Stimulated activated naive CD4-positive, alpha-beta T cell treated with Interleukin-2 at 50 U/mL for 16 hours (primary cell): Measurements from ENCODE around the gene ITGAV.

ENCODE experiments used
- DNase-seq: peaks from one replicate; lab custom pipeline; 2025; lab: John Stamatoyannopoulos, UW

Gene ITGAV

GRCh38 chr2:186670831-186671230, 81.0 kb downstream of the ITGAV start:
- no peak for DNase-seq

DNA sequence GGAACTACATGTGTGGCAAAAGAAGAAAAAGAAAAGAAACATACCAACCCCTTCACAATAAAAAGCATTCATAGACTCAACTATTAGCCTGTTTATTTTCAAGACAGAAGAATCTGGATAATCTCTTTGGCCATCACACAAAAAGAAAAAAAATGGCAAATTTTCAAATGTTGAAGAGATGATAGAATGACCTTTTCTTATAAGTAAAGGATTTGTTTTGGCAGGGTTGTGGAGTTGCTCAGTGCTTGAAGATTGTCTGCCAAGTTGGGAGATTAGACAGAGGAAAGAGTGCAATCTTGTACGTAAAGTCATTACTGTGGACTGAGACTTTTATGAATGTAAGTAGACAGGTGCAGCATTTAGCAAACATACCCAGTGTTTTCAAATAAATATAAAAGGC, 85.5 kb downstream of the ITGAV start:
- no peak for DNase-seq

DNA sequence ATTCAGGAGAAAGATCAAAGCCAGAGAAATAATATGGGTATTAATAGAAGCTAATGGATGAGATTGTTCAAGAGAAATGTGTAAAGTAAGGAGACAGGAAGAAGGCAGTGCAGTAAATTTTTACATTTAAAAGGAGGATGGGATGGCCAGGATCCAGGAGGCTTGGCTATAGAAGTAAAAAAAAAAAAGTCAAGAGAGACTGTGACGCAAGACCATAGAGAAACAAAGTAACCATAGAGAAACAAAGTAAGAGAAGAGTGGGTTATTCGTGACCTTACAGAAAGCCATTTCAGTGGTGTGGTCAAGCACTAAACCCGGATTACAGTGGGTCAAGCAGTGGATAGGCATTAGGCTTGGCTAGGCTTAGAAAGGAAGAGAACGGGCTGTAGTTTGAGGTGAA, 93.5 kb downstream of the ITGAV start:
- no peak for DNase-seq

DNA sequence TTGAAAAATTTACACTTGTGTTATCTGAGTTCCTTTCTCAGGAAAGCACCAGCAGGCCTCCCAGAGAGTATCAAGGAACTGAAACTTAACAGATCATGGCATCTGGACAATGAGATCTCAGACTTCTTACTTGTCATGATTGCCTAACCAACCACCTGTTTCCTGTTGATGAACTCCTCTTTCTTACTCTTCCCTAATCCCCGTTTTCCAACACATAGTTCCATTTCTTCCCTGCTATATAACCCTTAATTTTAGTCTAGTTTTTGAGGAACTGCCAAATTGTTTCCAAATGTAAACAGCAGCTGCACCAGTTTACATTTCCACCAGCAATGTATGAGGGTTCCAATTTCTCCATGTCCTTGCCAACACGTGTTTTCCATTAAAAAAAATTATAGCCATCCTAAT, 98.0 kb downstream of the ITGAV start:
- DNase-seq, result no peak

GRCh38 chr2:186688813-186689212, 99.0 kb downstream of the ITGAV start:
- no peak for DNase-seq

GRCh38 chr2:186690786-186691185, 100.9 kb downstream of the ITGAV start:
- no peak for DNase-seq

DNA sequence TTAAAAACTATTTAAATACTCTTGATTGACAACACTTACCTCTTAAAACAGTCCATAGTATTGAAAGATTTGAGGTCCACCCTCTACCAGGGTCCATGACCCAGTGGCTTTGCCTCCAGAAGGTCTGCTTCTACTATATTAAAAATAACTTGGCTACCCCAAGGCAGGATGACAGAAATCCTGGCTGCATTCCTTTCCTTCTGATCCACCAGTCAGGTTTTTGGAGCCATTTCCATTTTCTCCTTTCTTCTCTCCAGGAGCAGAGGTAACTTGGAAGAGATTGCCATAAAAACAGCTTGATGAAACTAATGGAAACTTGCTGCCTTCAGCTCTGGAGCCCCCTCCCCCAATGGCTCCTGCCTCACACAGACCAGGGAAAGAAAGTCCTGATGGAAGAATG, 101.4 kb downstream of the ITGAV start:
- DNase-seq, result no peak

DNA sequence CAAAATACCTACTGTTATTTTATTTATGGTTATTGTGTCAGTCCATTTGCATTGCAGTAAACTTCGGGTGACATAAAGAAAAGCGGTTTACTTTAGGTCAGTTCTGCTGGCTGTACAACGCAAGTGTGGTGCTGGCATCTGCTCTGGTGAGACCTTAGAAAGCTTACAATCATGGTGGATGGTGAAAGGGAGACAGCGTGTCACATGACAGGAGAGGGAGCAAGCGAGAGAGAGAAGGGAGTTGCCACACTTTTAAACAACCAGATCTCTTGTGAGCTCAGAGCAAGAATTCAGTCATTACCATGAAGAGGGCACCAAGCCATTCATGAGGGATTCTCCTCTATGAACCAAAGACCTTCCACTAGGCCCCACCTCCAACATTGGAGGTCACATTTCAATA, 102.0 kb downstream of the ITGAV start:
- DNase-seq, result no peak

- no peak for DNase-seq
Measured at GRCh38 chr2:186693446-186693832, 103.6 kb downstream of the ITGAV start.

GRCh38 chr2:186695081-186695756, 105.4 kb downstream of the ITGAV start:
- no peak for DNase-seq

DNA sequence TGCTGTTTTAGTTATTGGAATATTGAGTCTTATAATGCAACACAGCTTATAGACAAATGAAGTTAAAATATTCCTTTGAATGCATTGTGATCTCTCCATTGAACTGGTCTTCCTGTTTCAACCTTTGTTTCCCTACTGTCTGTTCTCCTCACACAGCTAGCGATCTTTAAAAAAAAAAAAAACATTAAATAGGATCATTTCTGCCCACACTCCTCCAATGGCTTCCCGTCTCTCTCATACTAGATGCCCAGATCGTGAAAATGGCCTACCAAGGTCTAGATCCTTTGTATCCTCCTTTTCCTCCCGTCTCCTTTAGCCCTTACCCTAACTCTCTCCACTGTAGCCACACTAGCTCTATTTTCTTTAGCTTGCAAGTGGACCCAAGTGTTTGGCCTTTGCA, 106.4 kb downstream of the ITGAV start:
- DNase-seq, result no peak

GRCh38 chr2:186696804-186697203, 106.9 kb downstream of the ITGAV start:
- DNase-seq, result no peak

DNA sequence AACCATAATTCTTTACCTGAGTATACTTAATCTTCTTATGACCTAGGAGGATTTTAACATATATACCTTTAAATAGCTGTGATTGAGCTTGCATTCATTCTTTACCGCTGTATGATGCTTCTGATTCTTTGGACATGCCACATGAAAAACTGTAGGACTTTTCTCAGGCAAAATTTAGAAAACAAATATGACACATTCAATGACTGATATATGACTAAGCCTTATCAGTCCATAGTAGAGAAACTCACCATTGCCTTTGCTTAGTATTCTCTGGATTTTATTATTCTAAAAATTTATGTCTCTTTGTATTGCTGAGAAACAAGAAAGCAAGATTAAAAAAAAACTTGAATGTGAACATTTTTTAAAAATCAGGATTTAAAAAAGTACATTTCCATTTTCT, 107.7 kb downstream of the ITGAV start:
- DNase-seq, result no peak

GRCh38 chr2:186699742-186700141, 109.9 kb downstream of the ITGAV start:
- DNase-seq, result no peak

DNA sequence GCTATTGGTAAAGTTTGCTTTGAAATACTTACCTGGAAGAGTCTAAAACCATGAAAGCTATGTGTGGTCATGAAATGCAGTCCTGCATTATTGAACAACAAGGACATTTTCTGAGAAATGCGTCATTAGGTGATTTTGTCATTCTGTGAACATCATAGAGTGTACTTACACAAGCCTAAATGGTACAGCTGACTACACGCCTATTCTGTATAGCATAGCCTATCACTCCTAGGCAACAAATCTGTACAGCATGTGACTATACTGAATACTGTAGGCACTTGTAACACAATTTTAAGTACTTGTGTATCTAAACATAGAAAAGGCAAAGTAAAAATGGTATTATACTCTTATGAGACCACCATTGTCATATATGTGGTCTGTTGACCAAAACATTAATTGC, 112.2 kb downstream of the ITGAV start:
- DNase-seq, result no peak

GRCh38 chr2:186702501-186702900, 112.6 kb downstream of the ITGAV start:
- DNase-seq, result no peak

GRCh38 chr2:186704897-186705296, 115.0 kb downstream of the ITGAV start:
- no peak for DNase-seq

DNA sequence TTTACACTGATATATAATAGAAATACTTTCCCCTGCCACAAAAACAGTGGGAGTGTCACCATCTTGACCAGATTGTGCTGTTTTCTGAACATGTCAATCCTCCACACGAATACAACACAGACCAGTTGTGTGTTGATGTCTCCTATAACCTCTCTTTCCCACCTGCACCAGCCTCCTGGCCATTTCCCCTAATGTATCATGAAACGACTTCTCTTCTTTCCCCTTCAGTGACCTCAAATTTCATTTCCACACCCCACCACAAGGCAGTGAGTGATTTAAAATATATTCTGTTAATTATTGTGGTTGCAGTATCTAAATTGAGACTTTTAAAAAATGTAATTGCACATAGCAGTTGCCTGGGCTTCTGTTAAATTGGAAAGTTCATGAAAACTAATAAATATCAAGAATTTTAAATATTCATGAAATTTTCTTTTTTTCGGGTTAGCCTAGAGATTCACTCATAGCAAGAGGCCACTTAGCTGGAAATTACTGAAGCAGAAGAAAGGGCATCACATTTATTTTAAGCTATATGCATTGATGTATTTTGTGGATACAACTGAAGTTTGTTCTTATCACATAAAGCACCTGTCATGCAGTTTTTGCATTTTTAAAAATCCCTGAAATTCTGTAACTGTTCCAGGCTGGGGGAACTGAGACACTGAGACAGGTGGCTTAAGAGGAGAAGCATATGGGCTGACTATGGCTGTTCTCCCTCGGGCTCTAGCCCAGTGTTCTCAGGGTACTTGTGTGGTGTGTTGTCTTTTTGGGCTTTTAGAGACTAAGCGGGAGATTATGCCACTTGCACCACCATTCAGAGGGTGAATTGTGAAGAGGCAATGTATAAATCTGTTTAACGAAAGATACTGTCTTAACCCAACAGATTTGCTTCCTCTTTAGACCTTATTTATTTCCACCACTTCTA, 119.9 kb downstream of the ITGAV start:
- DNase-seq, result no peak

GRCh38 chr2:186713691-186714090, 123.8 kb downstream of the ITGAV start:
- DNase-seq, result no peak

- no peak for DNase-seq
Measured at GRCh38 chr2:186714611-186715010, 124.8 kb downstream of the ITGAV start.

- DNase-seq, result no peak
Measured at GRCh38 chr2:186716004-186716403, 126.1 kb downstream of the ITGAV start.

GRCh38 chr2:186716899-186717298, 127.0 kb downstream of the ITGAV start:
- no peak for DNase-seq

- no peak for DNase-seq
Measured at GRCh38 chr2:186717320-186718007, 127.6 kb downstream of the ITGAV start.
